K562 (cell line): Measurements from ENCODE around the gene SQOR. TPM values are rescaled to one million over a fixed set of nuclear protein-coding genes. Genes with fewer than 3 reads are reported as not detected.
A peak's percentile ranks its signal among the peaks of the same experiment; 100 is the strongest.

Experiments used
- ATAC-seq: fragments of 200-7000 bp; cut with Tn5 transposase; 3 replicates; pipeline ENCODE4 v1.9.1; 2020; ENCODE audit warnings: moderate library complexity
- BruUV-seq: library from RNA; stranded (reverse); fragments of 400-500 nt; replicated peaks from 2 replicates; lab custom pipeline; 2021; lab: Mats Ljungman, UMichigan
- CTCF ChIA-PET: fragments of 300-600 bp; formaldehyde crosslinking; extraction: SDS; loops from one replicate; lab custom pipeline; 2021; ENCODE audit warnings: low intra/inter-chr PET ratio; lab: Yijun Ruan, JAX
- POLR2A ChIA-PET: fragments of 300-600, 350-650 bp; sonication (Branson Sonifier 250); formaldehyde crosslinking; extraction: SDS; loops from one replicate; lab custom pipeline; 2021; ENCODE audit warnings: antibody characterized with exemption, inconsistent platforms; lab: Yijun Ruan, JAX
- DNase-seq, 4 experiments: peaks; one replicate each; pipeline versions ENCODE4 v3.0.0 to v3.0.0-alpha.2; 2011 to 2018; ENCODE audit warnings: low spot score in 3 of 4, mixed read lengths in 3 of 4; ENCODE audit errors: extremely low read depth in 1 of 4
- FAIRE-seq: peaks from 2 replicates; lab custom pipeline; 2011; peaks lifted over from hg19 to GRCh38; lab: Jason Lieb, UNC
- H2AFZ ChIP-seq: 2 replicates; pipeline ENCODE4 v1.6.0; 2011; ENCODE audit warnings: low read depth, low read length, control low read depth, inconsistent platforms
- H3K27ac ChIP-seq: fragments of 200-600 bp; 3 replicates; pipeline ENCODE4 v1.8.0; 2011; ENCODE audit warnings: low read depth, mild to moderate bottlenecking, control low read depth, inconsistent platforms, low read length, moderate library complexity, mixed read lengths; ENCODE audit errors: extremely low read depth
- H3K27me3 ChIP-seq, 2 experiments: fragments of 300-600 bp in 1 of 2; 2 replicates in 1 of 2; 3 replicates in 1 of 2; pipeline versions ENCODE4 v1.6.0 to v1.8.0; 2011; ENCODE audit warnings: inconsistent platforms in 2 of 2, low read length in 2 of 2, mild to moderate bottlenecking in 1 of 2, mixed read lengths in 1 of 2, moderate library complexity in 1 of 2; ENCODE audit not compliant: control insufficient read depth in 2 of 2, insufficient read depth in 2 of 2
- H3K36me3 ChIP-seq: fragments of 300-600 bp; 3 replicates; pipeline ENCODE4 v1.8.0; 2011; ENCODE audit warnings: mild to moderate bottlenecking, low read length, inconsistent platforms; ENCODE audit not compliant: control insufficient read depth, insufficient read depth
- H3K4me1 ChIP-seq, 2 experiments: fragments of 200-600 bp in 1 of 2; replicated peaks in 1 of 2; 2 replicates in 1 of 2; 3 replicates in 1 of 2; pipeline versions ENCODE4 v1.5.1 to v1.8.0; 2011; ENCODE audit warnings: inconsistent platforms in 2 of 2, low read length in 2 of 2, mild to moderate bottlenecking in 1 of 2, mixed read lengths in 1 of 2, moderate library complexity in 1 of 2; ENCODE audit not compliant: control insufficient read depth in 2 of 2, insufficient read depth in 2 of 2
- H3K4me2 ChIP-seq: 2 replicates; pipeline ENCODE4 v1.6.1; 2011; ENCODE audit warnings: low read length, control low read depth, inconsistent platforms, mixed read lengths; ENCODE audit not compliant: insufficient read depth
- H3K4me3 ChIP-seq: fragments of 200-600 bp; sonication (generic), shearing (Covaris generic); 2 replicates; pipeline ENCODE4 v1.5.1; 2016; ENCODE audit warnings: control low read depth, inconsistent platforms
- H3K79me2 ChIP-seq: fragments of 200-600 bp; 3 replicates; pipeline ENCODE4 v1.8.0; 2011; ENCODE audit warnings: low read length, inconsistent platforms; ENCODE audit not compliant: control insufficient read depth, insufficient read depth
- H3K9ac ChIP-seq, 2 experiments: 2 replicates each; pipeline versions ENCODE4 v1.6.0 to v1.6.1; 2011; ENCODE audit warnings: low read depth in 2 of 2, low read length in 2 of 2, control low read depth in 1 of 2, inconsistent platforms in 1 of 2, mild to moderate bottlenecking in 1 of 2, mixed read lengths in 1 of 2; ENCODE audit not compliant: insufficient read depth in 1 of 2
- H3K9me1 ChIP-seq: one replicate; pipeline ENCODE4 v1.6.0; 2011; ENCODE audit warnings: inconsistent platforms, mild to moderate bottlenecking, low read length, moderate library complexity; ENCODE audit not compliant: control insufficient read depth, insufficient read depth
- H3K9me3 ChIP-seq: replicated peaks from 2 replicates; pipeline ENCODE4 v1.5.1; 2011; ENCODE audit warnings: low read depth, low read length, inconsistent platforms; ENCODE audit not compliant: control insufficient read depth, insufficient read depth
- H4K20me1 ChIP-seq: replicated peaks from 2 replicates; pipeline ENCODE4 v1.6.1; 2011; ENCODE audit warnings: low read length, inconsistent platforms, mixed read lengths; ENCODE audit not compliant: control insufficient read depth, insufficient read depth
- KDM5B ChIP-seq: fragments of 200-600 bp; sonication (generic); IDR thresholded peaks from 2 replicates; pipeline ENCODE4 v1.6.1; 2012; ENCODE audit warnings: low read depth, mild to moderate bottlenecking, moderate library complexity, low read length, control low read depth, inconsistent platforms; ENCODE audit not compliant: insufficient replicate concordance
- MTA2 ChIP-seq: fragments of 450-650 bp; IDR thresholded peaks from 2 replicates; pipeline ENCODE4 v1.6.1; 2016; ENCODE audit warnings: low read depth
- NR3C1 ChIP-seq: sonication (generic); formaldehyde crosslinking; IDR thresholded peaks from 2 replicates; pipeline ENCODE4 v1.8.1; 2022; ENCODE audit warnings: missing genetic modification reagents
- POLR2AphosphoS5 ChIP-seq: IDR thresholded peaks from 2 replicates; pipeline ENCODE4 v1.6.1; 2011; ENCODE audit warnings: mild to moderate bottlenecking, low read depth, low read length, moderate library complexity; ENCODE audit not compliant: control insufficient read depth, insufficient read depth
- POLR2B ChIP-seq: fragments of 450-650 bp; IDR thresholded peaks from 2 replicates; pipeline ENCODE4 v1.6.1; 2018; ENCODE audit warnings: low read depth; ENCODE audit not compliant: partially characterized antibody
- SMAD1 ChIP-seq: fragments of 150-350 bp; IDR thresholded peaks from 2 replicates; pipeline ENCODE4 v1.6.1; 2014; ENCODE audit warnings: low read length, low read depth; ENCODE audit not compliant: partially characterized antibody
- SRF ChIP-seq, 2 experiments: fragments of 250-450, 450-650 bp in 1 of 2; sonication (Bioruptor Pico) in 1 of 2; sonication (generic) in 1 of 2; formaldehyde crosslinking; IDR thresholded peaks; 2 replicates each; pipeline versions ENCODE4 v1.5.0 to v1.5.1; 2020 to 2022; ENCODE audit warnings: mild to moderate bottlenecking in 1 of 2, missing genetic modification reagents in 1 of 2
- TBP ChIP-seq: optimal IDR thresholded peaks from 2 replicates; pipeline ENCODE3; 2011; ENCODE audit warnings: low read depth, low read length, improper control_type of control experiment
- TEAD1 ChIP-seq, 2 experiments: fragments of 450-650 bp in 1 of 2; sonication (generic) in 1 of 2; formaldehyde crosslinking; IDR thresholded peaks; 2 replicates each; pipeline versions ENCODE4 v1.4.0 to v1.8.0; 2020 to 2022; ENCODE audit warnings: mild to moderate bottlenecking in 2 of 2, missing genetic modification reagents in 1 of 2
- YY1 ChIP-seq, 3 experiments: IDR thresholded peaks; 2 replicates each; pipeline ENCODE4 v1.6.1; 2011; ENCODE audit warnings: low read length in 2 of 3, mild to moderate bottlenecking in 2 of 3, moderate library complexity in 2 of 3, borderline replicate concordance in 1 of 3, control low read depth in 1 of 3, low read depth in 1 of 3; ENCODE audit not compliant: insufficient read depth in 3 of 3, insufficient replicate concordance in 2 of 3, control insufficient read depth in 1 of 3, insufficient read length in 1 of 3; ENCODE audit errors: extremely low read depth in 1 of 3
- WGBS: fragments of 100-300 bp; shearing (Covaris generic); methylation state at CpG from one replicate; pipeline ENCODE4 v1.1.6; 2016; ENCODE audit warnings: low coverage, mixed read lengths; ENCODE audit not compliant: insufficient coverage; ENCODE audit errors: missing lambda C conversion rate; 5-methylcytosine and 5-hydroxymethylcytosine counted together
- in situ Hi-C: fragments of 300-500 bp; cut with MboI; formaldehyde crosslinking; loops from 4 replicates; pipeline ENCODE4 v1.15.0; 2018; ENCODE audit warnings: inconsistent platforms, mixed read lengths
- intact Hi-C: fragments of 100-400 bp; cut with micrococcal nuclease; formaldehyde crosslinking; loops from 2 replicates; pipeline ENCODE4 v1.14.2; 2022
- polyA plus RNA-seq, 8 experiments: library from polyadenylated mRNA; depleted of rRNA in 4 of 8; stranded (reverse) in 5 of 8; unstranded in 3 of 8; fragments of >200 nt; fragmentation: Nextera tagmentation in 2 of 8; fragmentation: Illumina TruSeq in 1 of 8; extraction: Ambion mirVana in 2 of 8; extraction: Trizol in 1 of 8; gene quantifications; 2 replicates each; pipeline versions ENCODE4 v1.2.1 to v1.2.3, GENCODE V29; 2011 to 2014; ENCODE audit warnings: inconsistent platforms in 1 of 8, missing spikeins in 1 of 8
- total RNA-seq, 7 experiments: library from RNA; depleted of rRNA in 6 of 7; stranded (reverse); fragments of >200 nt in 6 of 7; fragmentation: Illumina TruSeq in 2 of 7; extraction: Trizol in 2 of 7; gene quantifications; 2 replicates each; pipeline versions ENCODE4 v1.2.1 to v1.2.3, GENCODE V29; 2011 to 2021; ENCODE audit warnings: low replicate concordance in 1 of 7
- TF ChIP-seq, protein P1 (sequence below): fragments of 450-650 bp; IDR thresholded peaks from 2 replicates; pipeline ENCODE4 v1.6.1; 2016; ENCODE audit warnings: borderline replicate concordance
- TF ChIP-seq, protein P2 (sequence below): IDR thresholded peaks from 2 replicates; pipeline ENCODE4 v1.6.1; 2011; ENCODE audit not compliant: insufficient read length; ENCODE audit errors: extremely low read depth

Gene SQOR
- total and polyA plus RNA-seq, 9 of the 15 experiments (the other 6 are each of a cell fraction or from before 2014, with no cell fraction given) = 0.32 to 1.6 (median 1.1) TPM

DNA sequence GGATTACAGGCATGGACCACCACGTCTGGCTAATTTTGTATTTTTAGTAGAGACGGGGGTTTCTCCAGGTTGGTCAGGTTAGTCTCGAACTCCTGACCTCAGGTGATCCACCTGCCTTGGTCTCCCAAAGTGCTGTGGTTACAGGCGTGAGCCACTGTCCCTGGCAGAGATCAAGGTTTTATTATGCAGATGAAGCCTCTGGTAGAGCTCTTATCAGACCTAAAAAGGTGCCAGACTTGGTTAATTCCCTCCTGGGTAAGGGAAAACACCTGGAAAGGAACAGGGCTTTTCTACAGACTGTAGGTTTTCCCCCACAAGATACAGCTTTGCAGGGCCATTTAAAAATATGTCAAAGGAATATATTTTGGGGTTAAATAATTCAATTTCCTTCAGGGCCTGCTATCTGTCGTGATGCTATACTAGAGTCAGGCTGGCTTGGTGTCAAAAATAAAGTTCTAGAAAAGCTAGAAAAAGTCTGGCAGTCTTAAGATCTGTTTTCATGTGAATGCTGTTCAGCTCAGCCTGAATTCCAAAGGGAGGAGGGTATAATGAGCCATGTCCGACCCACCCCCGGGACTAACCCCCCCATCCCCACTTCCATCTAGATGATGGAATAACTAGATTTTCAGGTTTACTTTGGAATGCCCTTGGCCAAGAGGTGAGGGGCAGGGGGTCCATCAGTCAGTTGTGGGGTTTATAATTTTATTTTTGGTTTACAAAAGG is 49.6 kb upstream of the SQOR start (continued):
- TF ChIP-seq, protein P1, sequence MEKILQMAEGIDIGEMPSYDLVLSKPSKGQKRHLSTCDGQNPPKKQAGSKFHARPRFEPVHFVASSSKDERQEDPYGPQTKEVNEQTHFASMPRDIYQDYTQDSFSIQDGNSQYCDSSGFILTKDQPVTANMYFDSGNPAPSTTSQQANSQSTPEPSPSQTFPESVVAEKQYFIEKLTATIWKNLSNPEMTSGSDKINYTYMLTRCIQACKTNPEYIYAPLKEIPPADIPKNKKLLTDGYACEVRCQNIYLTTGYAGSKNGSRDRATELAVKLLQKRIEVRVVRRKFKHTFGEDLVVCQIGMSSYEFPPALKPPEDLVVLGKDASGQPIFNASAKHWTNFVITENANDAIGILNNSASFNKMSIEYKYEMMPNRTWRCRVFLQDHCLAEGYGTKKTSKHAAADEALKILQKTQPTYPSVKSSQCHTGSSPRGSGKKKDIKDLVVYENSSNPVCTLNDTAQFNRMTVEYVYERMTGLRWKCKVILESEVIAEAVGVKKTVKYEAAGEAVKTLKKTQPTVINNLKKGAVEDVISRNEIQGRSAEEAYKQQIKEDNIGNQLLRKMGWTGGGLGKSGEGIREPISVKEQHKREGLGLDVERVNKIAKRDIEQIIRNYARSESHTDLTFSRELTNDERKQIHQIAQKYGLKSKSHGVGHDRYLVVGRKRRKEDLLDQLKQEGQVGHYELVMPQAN = no peak
- TF ChIP-seq POLR2B = no peak
- no peak for TF ChIP-seq MTA2

- peak overlapping the region; percentile 80 for H3K4me3 ChIP-seq
- H3K27me3 ChIP-seq = no peaks in the 10 kb centered on the region
- ChIA-PET POLR2A (interaction anchor here (0.7 to 2.3 kb wide), 6 partner anchors 8 to 117 kb away, joined by 3 to 11 read pairs (median 4); no protein-coding TSS in a partner anchor), CTCF (no interaction called here)
- no peak for FAIRE-seq
- peak overlapping the region; percentile 90 for H3K4me2 ChIP-seq
- H3K9ac ChIP-seq = peak overlapping the region; percentile 92 to 98
- no TSS peak for BruUV-seq
- intact Hi-C loops (loop anchor here (5.0 kb wide), 1 partner anchor 64 kb away; the partner anchor contains the start of gene SLC30A4), in situ Hi-C loops (no loop called here)
- H2AFZ ChIP-seq = peak overlapping the region; percentile 83
- H3K4me1 ChIP-seq = peaks cover 0 to 17% of the 10 kb centered on the region in 2 experiments; a peak in 3 of 5 replicates
- peak; percentile 7 for ATAC-seq
- H4K20me1 ChIP-seq = no peaks in the 10 kb centered on the region
- no peaks in the 10 kb centered on the region for H3K9me1 ChIP-seq
- H3K36me3 ChIP-seq = no peaks in the 10 kb centered on the region
- peaks cover 53% of the 10 kb centered on the region for H3K79me2 ChIP-seq
- peak in 2 of 4 experiments; percentile 8 to 23 for DNase-seq
- H3K27ac ChIP-seq = peak overlapping the region; percentile 93
- H3K9me3 ChIP-seq = no peaks in the 10 kb centered on the region
- TF ChIP-seq YY1 (IDR thresholded peaks at IDR 0.05; ENCODE audit: borderline replicate concordance in 1 of 3, control insufficient read depth in 1 of 3, extremely low read depth in 1 of 3, insufficient read depth in 3 of 3, insufficient read length in 1 of 3, insufficient replicate concordance in 2 of 3, low read depth in 1 of 3, low read length in 2 of 3) (peak in 1 of 3 experiments; percentile 4), KDM5B (peak; percentile 2), POLR2AphosphoS5 (0 out of 2 replicates have a peak, but pooled peaks have one; percentile 46), TEAD1 (CRISPR knock-in tag; IDR thresholded peaks at IDR 0.05) (0 out of 4 replicates have a peak, but pooled peaks of 1 of the 2 experiments have one; percentile 42), SMAD1 (no peak), SRF (CRISPR knock-in tag; IDR thresholded peaks at IDR 0.05) (peak in 1 of 2 experiments; percentile 82; a peak in 1 of 4 replicates), TBP (peak; percentile 12), NR3C1 (CRISPR knock-in tag) (no peak)
- TF ChIP-seq, protein P2, sequence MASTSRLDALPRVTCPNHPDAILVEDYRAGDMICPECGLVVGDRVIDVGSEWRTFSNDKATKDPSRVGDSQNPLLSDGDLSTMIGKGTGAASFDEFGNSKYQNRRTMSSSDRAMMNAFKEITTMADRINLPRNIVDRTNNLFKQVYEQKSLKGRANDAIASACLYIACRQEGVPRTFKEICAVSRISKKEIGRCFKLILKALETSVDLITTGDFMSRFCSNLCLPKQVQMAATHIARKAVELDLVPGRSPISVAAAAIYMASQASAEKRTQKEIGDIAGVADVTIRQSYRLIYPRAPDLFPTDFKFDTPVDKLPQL = no peak
- WGBS = 11% methylated on average over 3 of the region's 3 CpGs
Observed at GRCh38 chr15:45586125-45586524, 48.7 kb upstream of the SQOR start.
